D721Med (cell line): Measurements from ENCODE around the gene SPATA6.

Experiments used
- DNase-seq: peaks from one replicate; pipeline ENCODE4 v3.0.0; 2011; ENCODE audit warnings: low spot score; ENCODE audit not compliant: insufficient read length
- FAIRE-seq: peaks from 2 replicates; lab custom pipeline; 2011; peaks lifted over from hg19 to GRCh38; lab: Jason Lieb, UNC
- TF ChIP-seq, protein P1 (sequence below): IDR thresholded peaks from 2 replicates; pipeline ENCODE4 v1.5.1; 2012; ENCODE audit warnings: mild to moderate bottlenecking, control low read depth; ENCODE audit not compliant: insufficient read depth; ENCODE audit errors: missing control alignments

Gene SPATA6

DNA sequence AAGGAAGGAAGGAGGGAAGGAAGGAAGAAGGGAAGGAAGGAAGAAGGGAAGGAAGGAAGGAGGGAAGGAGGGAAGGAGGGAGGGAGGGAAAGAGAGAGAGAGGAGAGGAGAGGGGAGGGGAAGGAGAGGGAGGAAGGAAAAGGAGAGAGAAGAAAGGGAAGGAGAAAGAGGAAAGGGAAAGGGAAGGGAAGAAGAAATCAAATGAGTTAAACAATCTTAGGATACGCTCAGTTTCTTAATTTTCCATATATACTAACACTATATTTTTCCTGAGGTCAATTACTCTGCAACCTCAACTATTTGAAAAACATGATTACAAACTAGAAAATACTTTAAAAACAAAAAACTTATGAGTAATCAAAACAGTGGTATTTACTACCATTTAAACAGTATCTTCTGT lies 53.3 kb downstream of the SPATA6 start:
- FAIRE-seq: no peak
- TF ChIP-seq, protein P1, sequence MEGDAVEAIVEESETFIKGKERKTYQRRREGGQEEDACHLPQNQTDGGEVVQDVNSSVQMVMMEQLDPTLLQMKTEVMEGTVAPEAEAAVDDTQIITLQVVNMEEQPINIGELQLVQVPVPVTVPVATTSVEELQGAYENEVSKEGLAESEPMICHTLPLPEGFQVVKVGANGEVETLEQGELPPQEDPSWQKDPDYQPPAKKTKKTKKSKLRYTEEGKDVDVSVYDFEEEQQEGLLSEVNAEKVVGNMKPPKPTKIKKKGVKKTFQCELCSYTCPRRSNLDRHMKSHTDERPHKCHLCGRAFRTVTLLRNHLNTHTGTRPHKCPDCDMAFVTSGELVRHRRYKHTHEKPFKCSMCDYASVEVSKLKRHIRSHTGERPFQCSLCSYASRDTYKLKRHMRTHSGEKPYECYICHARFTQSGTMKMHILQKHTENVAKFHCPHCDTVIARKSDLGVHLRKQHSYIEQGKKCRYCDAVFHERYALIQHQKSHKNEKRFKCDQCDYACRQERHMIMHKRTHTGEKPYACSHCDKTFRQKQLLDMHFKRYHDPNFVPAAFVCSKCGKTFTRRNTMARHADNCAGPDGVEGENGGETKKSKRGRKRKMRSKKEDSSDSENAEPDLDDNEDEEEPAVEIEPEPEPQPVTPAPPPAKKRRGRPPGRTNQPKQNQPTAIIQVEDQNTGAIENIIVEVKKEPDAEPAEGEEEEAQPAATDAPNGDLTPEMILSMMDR: no peak

DNA sequence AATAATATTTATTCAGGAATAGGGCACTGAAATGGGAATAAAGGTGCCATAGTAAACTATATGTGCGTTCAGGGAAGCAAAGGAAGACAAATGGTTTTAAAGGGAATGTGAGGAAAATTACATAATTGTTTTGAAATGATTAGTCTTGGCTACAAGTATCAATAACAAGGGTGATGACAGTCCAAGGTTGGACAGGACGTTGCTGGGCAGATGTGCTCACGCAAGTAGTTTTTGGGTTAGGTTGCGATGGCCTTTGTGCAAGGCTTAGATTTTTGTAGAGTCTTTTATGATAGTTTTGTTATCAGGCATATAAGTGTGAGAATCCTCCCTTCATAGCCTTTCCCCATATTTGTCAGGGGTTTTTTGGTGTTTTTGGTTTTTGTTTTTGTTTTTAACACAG lies 57.0 kb downstream of the SPATA6 start:
- no peak for FAIRE-seq
- TF ChIP-seq, protein P1: no peak
- DNase-seq: no peak

More for the DNA sequence above, 53.3 kb downstream of the SPATA6 start:
- DNase-seq: no peak

DNA sequence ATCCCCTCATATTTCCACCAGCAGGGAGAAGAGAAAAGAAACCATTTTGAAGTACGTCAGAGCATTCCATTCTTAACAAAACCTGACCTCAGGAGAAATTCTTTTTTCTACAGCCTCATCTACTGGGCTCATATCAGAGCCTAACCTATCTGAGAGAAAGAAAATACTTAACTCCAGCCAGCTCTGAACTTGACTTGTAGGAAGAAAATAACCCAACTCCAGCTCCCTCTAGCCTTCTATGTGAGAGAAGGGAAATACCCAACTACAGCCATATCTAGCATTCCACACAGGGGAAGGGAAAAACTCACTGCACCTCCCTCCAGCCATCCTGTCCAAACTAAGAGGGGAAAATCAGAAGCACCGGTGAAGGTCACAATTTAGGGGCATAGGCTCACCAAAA lies 57.7 kb downstream of the SPATA6 start:
- DNase-seq (no peak), FAIRE-seq (no peak)
- TF ChIP-seq, protein P1: no peak

- TF ChIP-seq, protein P1: no peak
- FAIRE-seq (no peak), DNase-seq (no peak)
Observed at GRCh38 chr1:48405940-48406339, 66.1 kb downstream of the SPATA6 start.

GRCh38 chr1:48405400-48405799 lies 66.6 kb downstream of the SPATA6 start:
- TF ChIP-seq, protein P1: no peak
- no peak for FAIRE-seq

DNA sequence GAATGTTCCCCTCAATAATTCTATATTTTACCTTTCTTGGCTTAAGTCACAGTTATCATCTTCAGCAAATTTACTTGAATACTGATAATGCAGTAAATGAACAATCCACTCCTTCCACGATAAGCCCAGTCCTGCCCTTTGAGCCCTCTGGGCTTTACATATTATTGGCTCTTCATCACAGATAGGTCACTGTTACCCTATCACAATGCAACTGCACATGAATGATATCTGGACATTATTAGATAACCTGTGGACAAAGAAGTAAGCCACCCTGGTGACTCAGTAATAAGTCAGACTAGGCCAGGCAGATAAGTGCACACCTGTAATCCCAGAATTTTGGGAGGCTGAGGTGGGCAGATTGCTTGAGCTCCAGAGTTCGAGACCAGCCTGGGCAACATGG lies 69.4 kb downstream of the SPATA6 start:
- DNase-seq: no peak
- TF ChIP-seq, protein P1: no peak
- FAIRE-seq: no peak

More at GRCh38 chr1:48405400-48405799, 66.6 kb downstream of the SPATA6 start:
- DNase-seq: no peak

DNA sequence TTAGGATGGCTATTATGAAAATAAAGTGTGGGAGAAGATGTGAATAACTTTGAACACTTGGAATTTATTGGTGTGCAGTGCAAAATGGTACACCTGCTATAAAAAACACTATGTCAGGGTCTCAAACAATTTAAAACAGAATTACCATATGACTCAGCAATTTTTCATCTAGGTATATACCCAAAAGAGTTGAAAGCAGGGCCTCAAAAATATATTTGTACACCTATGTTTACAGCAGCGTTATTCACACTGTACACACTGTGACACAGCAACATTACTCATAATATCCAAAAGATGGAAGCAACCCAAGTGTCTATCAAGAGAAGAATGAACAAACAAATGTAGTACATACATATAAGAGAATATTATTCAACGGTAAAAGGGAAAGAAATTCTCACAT lies 75.8 kb downstream of the SPATA6 start:
- no peak for DNase-seq
- FAIRE-seq: no peak
- TF ChIP-seq, protein P1: no peak
